WI38 (cell line): ENCODE results near the gene COL24A1.

Experiments used
- H3K4me3 ChIP-seq: 2 replicates; pipeline ENCODE4 v1.5.1; 2011; ENCODE audit warnings: low read depth, mild to moderate bottlenecking, control low read depth, low read length
- TF ChIP-seq, protein P1 (sequence below): IDR thresholded peaks from 2 replicates; pipeline ENCODE4 v1.5.1; 2012; ENCODE audit warnings: low read depth, mild to moderate bottlenecking, control low read depth, low read length

The COL24A1 gene

DNA sequence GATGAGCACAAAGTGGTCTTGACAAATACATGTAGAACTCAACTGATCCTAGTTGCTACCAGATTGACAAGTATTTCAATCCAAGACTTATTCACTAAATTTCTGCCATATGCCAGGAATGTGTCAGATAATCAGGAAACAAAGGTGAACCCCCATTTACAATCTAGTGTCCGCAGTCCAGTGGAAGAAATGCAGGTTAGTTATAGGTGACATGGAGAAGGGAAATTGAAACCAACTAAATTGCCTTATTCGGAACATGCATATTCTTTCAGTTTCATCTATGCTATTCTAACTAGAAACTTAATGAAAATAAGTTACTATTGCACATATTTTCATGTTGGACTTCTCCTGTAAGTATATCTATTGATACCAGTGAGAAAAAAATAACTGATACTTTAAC is 209.4 kb downstream of the COL24A1 start:
- TF ChIP-seq, protein P1, sequence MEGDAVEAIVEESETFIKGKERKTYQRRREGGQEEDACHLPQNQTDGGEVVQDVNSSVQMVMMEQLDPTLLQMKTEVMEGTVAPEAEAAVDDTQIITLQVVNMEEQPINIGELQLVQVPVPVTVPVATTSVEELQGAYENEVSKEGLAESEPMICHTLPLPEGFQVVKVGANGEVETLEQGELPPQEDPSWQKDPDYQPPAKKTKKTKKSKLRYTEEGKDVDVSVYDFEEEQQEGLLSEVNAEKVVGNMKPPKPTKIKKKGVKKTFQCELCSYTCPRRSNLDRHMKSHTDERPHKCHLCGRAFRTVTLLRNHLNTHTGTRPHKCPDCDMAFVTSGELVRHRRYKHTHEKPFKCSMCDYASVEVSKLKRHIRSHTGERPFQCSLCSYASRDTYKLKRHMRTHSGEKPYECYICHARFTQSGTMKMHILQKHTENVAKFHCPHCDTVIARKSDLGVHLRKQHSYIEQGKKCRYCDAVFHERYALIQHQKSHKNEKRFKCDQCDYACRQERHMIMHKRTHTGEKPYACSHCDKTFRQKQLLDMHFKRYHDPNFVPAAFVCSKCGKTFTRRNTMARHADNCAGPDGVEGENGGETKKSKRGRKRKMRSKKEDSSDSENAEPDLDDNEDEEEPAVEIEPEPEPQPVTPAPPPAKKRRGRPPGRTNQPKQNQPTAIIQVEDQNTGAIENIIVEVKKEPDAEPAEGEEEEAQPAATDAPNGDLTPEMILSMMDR, result no peak
- no peak overlapping the region for H3K4me3 ChIP-seq

DNA sequence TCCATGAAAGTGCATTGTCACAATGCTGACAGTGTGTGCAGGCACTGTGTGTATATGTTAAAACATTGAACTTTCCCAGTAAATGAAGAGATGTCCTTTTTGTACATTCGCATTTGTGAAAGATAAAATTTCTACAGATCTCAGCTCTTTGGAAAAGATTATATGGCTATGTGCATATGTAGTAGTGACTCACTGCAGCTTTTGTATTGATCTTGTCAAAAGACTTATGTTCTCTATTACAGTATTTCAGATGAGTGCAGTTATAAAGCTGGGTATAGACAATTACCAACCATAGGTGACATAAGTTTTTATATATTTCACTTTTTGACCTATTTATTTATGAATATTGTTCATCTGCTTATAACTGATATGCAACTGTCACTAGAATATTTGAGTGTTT is 212.6 kb downstream of the COL24A1 start:
- H3K4me3 ChIP-seq, result no peak overlapping the region
- TF ChIP-seq, protein P1, result no peak

- no peak overlapping the region for H3K4me3 ChIP-seq
- TF ChIP-seq, protein P1, result no peak
Observed at GRCh38 chr1:85943526-85943925, 213.0 kb downstream of the COL24A1 start.

DNA sequence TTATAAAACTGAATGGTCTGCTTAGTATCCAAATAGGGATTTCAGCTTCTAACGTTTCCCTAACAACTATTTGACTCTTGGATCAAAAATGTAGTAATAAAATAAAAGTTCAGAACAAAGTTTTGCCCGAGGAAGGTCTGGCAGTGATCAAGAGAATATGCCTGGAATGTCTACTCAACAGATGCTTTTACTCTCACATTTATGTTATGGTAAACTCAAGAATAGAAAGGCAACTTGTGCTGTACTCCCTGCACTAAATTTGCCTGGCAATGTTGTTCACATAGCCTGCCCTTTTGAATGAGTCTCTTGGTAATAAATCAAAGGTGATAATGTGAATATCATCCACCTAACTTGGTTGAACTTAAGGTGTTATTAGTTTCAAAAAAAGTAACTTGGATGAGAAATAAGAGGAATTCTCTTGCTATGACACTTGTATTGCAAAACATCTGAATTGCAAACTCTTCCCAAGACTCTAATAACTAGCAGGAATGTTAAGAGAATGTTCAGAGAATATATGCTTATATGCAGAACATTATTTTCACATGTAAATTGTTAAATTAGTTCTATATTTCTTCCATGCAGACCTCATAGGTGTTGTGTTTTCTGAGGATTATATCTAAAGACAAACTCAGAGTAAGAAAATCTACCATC is 215.8 kb downstream of the COL24A1 start:
- H3K4me3 ChIP-seq, result no peak overlapping the region
- TF ChIP-seq, protein P1, result no peak

DNA sequence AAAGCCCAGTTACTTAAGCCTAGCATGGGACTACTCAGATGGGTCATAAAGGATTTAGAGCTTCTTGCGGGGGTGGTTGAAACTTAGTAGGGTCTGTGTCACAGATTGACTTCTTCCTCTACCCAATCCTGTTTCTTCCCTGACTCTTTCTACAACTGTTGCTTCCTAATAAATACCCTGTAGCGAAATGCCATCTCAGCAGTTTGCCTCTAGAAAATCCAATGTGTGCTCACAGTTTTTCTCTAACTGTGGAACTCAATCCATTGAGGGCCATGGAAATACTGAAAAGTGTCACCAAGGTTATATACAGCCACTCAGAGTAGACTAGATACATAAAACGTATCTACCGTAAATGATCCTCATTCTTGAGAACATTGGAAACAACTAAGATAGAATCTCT is 217.7 kb downstream of the COL24A1 start:
- TF ChIP-seq, protein P1, result no peak

GRCh38 chr1:85936470-85936869 is 220.1 kb downstream of the COL24A1 start:
- H3K4me3 ChIP-seq, result no peak overlapping the region
- TF ChIP-seq, protein P1, result no peak

More for the DNA sequence above, 217.7 kb downstream of the COL24A1 start:
- no peak overlapping the region for H3K4me3 ChIP-seq

DNA sequence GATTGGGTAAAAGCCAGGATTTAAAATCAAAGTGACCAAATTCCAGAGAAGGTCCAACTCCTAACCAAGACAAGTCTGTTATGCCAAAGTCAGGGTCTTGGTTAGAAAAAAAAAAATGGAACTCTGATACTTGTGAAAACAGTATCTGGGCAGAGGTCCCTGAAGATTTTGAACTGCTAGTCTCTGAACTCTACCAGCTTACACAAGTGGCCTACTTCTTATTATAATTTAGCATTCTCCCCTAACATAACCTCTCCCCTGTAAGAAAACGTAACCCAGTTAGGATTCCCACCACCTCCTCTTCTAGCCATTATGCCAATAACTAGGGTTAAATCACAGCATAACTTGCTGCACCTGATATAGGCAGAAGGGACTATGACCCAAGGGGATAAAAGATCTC is 220.5 kb downstream of the COL24A1 start:
- H3K4me3 ChIP-seq, result no peak overlapping the region
- TF ChIP-seq, protein P1, result no peak
